Right atrium auricular region (tissue), 2 donors: ENCODE results near the gene MAPK9. TPM values are rescaled to one million over a fixed set of nuclear protein-coding genes. Genes with fewer than 3 reads are reported as not detected.

ENCODE experiments used
- DNase-seq: peaks from one replicate; pipeline ENCODE4 v3.0.0-alpha.2; 2019; ENCODE audit warnings: low spot score
- H3K27ac ChIP-seq, 2 donors: fragments of 200-600 bp; sonication (generic); 1 replicate in 1 of 2; 2 replicates in 1 of 2; pipeline ENCODE4 v1.5.1; 2016 to 2019
- H3K27me3 ChIP-seq, 2 donors: fragments of 200-600 bp; sonication (generic); one replicate each; pipeline versions ENCODE4 v1.5.1 to v1.6.0; 2017 to 2019
- H3K36me3 ChIP-seq: fragments of 200-600 bp; sonication (generic); one replicate; pipeline ENCODE4 v1.5.1; 2016
- H3K4me1 ChIP-seq, 2 donors: fragments of 200-600 bp; sonication (generic); one replicate each; pipeline versions ENCODE4 v1.5.1 to v1.6.0; 2017 to 2019
- H3K4me3 ChIP-seq, 2 donors: fragments of 200-600 bp; sonication (generic); 1 replicate in 1 of 2; 2 replicates in 1 of 2; pipeline ENCODE4 v1.5.1; 2017 to 2019; ENCODE audit warnings: mild to moderate bottlenecking in 1 of 2, moderate library complexity in 1 of 2
- H3K9me3 ChIP-seq, 2 donors: fragments of 200-600 bp; sonication (generic); one replicate each; pipeline ENCODE4 v1.5.1; 2019
- total RNA-seq, 2 donors: library from RNA; depleted of rRNA; stranded (reverse); fragments of >200 nt; gene quantifications; one replicate each; pipeline ENCODE4 v1.1.0, GENCODE V29; 2016
- TF ChIP-seq, protein P1 (sequence below), 2 donors: fragments of 200-600 bp; sonication (generic); IDR thresholded peaks; one replicate each; pipeline ENCODE4 v1.5.1; 2019; ENCODE audit warnings: antibody characterized with exemption in 2 of 2

The MAPK9 gene
- 10 to 100 TPM; 25.1 to 30.0 TPM for total RNA-seq

GRCh38 chr5:180291943-180292831, at the start of gene MAPK9:
Gene MAPK9, minus strand, starts transcription at chr5:180292083. Its CDS starts 11,522 bp downstream, at chr5:180280561.
- DNase-seq: peak; percentile 80
- Histone ChIP-seq H3K36me3 (no peaks in the 10 kb centered on the region), H3K9me3 (no peaks in the 10 kb centered on the region), H3K4me3 (peak within 1 kb of the TSS; percentile 84 to 96), H3K27ac (peak within 1 kb of the TSS; percentile 88 to 98), H3K27me3 (no peaks in the 10 kb centered on the region), H3K4me1 (peaks cover 0 to 34% of the 10 kb centered on the region in 2 donors)
- TF ChIP-seq, protein P1, sequence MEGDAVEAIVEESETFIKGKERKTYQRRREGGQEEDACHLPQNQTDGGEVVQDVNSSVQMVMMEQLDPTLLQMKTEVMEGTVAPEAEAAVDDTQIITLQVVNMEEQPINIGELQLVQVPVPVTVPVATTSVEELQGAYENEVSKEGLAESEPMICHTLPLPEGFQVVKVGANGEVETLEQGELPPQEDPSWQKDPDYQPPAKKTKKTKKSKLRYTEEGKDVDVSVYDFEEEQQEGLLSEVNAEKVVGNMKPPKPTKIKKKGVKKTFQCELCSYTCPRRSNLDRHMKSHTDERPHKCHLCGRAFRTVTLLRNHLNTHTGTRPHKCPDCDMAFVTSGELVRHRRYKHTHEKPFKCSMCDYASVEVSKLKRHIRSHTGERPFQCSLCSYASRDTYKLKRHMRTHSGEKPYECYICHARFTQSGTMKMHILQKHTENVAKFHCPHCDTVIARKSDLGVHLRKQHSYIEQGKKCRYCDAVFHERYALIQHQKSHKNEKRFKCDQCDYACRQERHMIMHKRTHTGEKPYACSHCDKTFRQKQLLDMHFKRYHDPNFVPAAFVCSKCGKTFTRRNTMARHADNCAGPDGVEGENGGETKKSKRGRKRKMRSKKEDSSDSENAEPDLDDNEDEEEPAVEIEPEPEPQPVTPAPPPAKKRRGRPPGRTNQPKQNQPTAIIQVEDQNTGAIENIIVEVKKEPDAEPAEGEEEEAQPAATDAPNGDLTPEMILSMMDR (IDR thresholded peaks at IDR 0.05): peak in 1 of 2 donors; percentile 24

DNA sequence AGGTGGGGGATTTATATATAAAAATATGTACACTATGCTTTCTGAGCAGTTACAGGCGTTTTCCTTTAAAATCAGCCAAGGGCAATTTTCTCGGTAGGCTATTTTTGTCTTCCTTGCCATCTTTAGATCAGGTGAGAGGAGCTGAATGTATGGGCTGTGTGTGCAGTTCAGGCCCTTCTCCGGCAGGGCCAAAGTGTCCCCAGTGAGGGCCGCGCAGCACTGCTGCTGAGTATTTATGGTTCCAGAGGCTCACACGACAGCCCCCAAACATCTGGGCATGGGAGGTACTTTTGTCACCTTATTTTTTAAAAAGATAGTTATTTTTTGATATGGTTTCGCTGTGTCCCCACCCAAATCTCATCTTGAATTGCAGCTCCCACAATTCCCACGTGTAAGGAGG, 49.7 kb upstream of the MAPK9 start:
- H3K9me3 ChIP-seq: no peaks in the 10 kb centered on the region
- H3K4me1 ChIP-seq: peaks cover 0 to 18% of the 10 kb centered on the region in 2 donors
- H3K27me3 ChIP-seq: no peaks in the 10 kb centered on the region
- H3K27ac ChIP-seq: no peak overlapping the region
- TF ChIP-seq, protein P1 (IDR thresholded peaks at IDR 0.05): no peak
- peaks cover 14% of the 10 kb centered on the region for H3K36me3 ChIP-seq
- H3K4me3 ChIP-seq: no peak overlapping the region
- no peak for DNase-seq

DNA sequence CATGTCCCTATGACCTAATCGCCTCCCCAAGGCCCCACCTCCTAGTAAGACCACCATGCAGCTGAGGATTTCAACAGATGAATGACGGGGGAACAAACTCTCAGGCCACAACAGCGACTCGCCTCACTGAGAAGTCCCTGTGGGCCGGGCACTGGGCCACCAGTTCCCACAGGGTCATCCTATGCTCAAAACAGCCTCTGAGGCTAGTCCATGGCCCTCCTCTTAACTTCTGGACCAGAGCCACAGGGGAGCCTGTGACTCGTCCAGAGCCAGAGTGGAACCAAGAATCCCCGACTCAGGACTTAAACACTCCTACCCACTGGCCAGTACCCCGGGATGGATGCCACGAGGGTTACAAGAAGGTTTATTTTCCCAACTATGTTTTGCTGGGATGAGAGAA, 49.0 kb upstream of the MAPK9 start:
- no peak overlapping the region for H3K27ac ChIP-seq
- H3K36me3 ChIP-seq: peaks cover 22% of the 10 kb centered on the region
- H3K9me3 ChIP-seq: no peaks in the 10 kb centered on the region
- TF ChIP-seq, protein P1 (IDR thresholded peaks at IDR 0.05): no peak
- no peak overlapping the region for H3K4me3 ChIP-seq
- H3K27me3 ChIP-seq: no peaks in the 10 kb centered on the region
- DNase-seq: no peak
- H3K4me1 ChIP-seq: peaks cover 0 to 18% of the 10 kb centered on the region in 2 donors

DNA sequence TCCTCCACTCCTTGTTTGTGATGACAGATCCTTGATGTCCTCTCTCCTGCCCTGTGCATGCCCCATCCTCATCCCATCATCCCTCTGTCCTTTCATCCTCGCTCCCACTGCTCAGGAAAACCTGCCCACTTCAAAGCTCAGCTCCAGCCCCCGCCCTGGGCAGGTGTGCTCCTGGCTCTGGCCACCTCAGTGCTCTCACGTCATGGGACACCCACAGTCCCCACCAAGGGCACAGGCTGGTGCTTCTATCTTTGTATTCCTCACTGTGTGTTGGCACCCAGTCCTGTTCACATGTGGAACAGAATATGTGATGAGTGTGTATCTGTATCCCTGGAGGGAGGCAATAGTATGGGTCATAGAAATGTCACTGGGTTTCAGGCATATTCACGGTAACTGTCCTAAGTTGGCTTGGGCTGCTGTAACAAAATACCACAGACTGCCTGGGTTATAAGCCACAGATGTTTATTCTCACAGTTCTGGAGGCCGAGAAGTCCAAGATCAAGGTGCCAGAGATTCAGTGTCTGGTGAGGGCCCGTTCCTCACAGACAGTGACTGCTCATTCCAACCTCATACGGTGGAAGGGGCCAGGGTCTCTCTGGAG, 47.8 kb upstream of the MAPK9 start:
- TF ChIP-seq, protein P1 (IDR thresholded peaks at IDR 0.05): no peak
- H3K4me3 ChIP-seq: no peak overlapping the region
- peaks cover 0 to 18% of the 10 kb centered on the region in 2 donors for H3K4me1 ChIP-seq
- no peak overlapping the region for H3K27ac ChIP-seq
- DNase-seq: no peak
- no peaks in the 10 kb centered on the region for H3K27me3 ChIP-seq
- peaks cover 33% of the 10 kb centered on the region for H3K36me3 ChIP-seq
- no peaks in the 10 kb centered on the region for H3K9me3 ChIP-seq

GRCh38 chr5:180338001-180338707, 46.3 kb upstream of the MAPK9 start:
- no peak for DNase-seq
- Histone ChIP-seq H3K4me3 (no peak overlapping the region), H3K27ac (no peak overlapping the region), H3K27me3 (no peaks in the 10 kb centered on the region), H3K9me3 (no peaks in the 10 kb centered on the region), H3K4me1 (peaks cover 0 to 12% of the 10 kb centered on the region in 2 donors), H3K36me3 (peaks cover 34% of the 10 kb centered on the region)
- TF ChIP-seq, protein P1 (IDR thresholded peaks at IDR 0.05): no peak
